Osteocyte (in vitro differentiated cells): ENCODE measurements around the gene FLAD1. TPM values are rescaled to one million over a fixed set of nuclear protein-coding genes. Genes with fewer than 3 reads are reported as not detected.

Source experiments
- DNase-seq: peaks from one replicate; pipeline ENCODE4 v3.0.0; 2021; ENCODE audit warnings: mixed read lengths; ENCODE audit not compliant: unreplicated experiment; ENCODE audit errors: extremely low spot score
- H3K27ac Mint-ChIP-seq: one replicate; pipeline ENCODE4 v1.8.0; 2021; ENCODE audit warnings: mild to moderate bottlenecking, mixed read lengths; ENCODE audit not compliant: unreplicated experiment
- H3K27me3 Mint-ChIP-seq: one replicate; pipeline ENCODE4 v1.8.0; 2021; ENCODE audit warnings: mixed read lengths; ENCODE audit not compliant: unreplicated experiment
- H3K36me3 Mint-ChIP-seq: one replicate; pipeline ENCODE4 v1.8.0; 2021; ENCODE audit warnings: mixed read lengths; ENCODE audit not compliant: unreplicated experiment
- H3K4me1 Mint-ChIP-seq: one replicate; pipeline ENCODE4 v1.8.0; 2021; ENCODE audit warnings: mixed read lengths; ENCODE audit not compliant: unreplicated experiment
- H3K4me3 Mint-ChIP-seq: one replicate; pipeline ENCODE4 v1.8.0; 2021; ENCODE audit warnings: mild to moderate bottlenecking, moderate library complexity, mixed read lengths; ENCODE audit not compliant: unreplicated experiment
- H3K9me3 Mint-ChIP-seq: one replicate; pipeline ENCODE4 v1.8.0; 2021; ENCODE audit warnings: mixed read lengths; ENCODE audit not compliant: unreplicated experiment
- total RNA-seq: library from RNA; stranded (reverse); gene quantifications from 2 replicates; pipeline ENCODE4 v1.2.1, GENCODE V29; 2021
- TF ChIP-seq, protein P1 (sequence below): fragments of 200-600 bp; sonication (generic); IDR thresholded peaks from 2 replicates; pipeline ENCODE4 v1.5.0; 2021; ENCODE audit warnings: antibody characterized with exemption, mild to moderate bottlenecking, moderate library complexity

Gene FLAD1
- total RNA-seq, 1 donor from 2014 or later = 31.2 TPM

GRCh38 chr1:154964359-154964758 lies 18.8 kb upstream of the FLAD1 start:
- TF ChIP-seq, protein P1, sequence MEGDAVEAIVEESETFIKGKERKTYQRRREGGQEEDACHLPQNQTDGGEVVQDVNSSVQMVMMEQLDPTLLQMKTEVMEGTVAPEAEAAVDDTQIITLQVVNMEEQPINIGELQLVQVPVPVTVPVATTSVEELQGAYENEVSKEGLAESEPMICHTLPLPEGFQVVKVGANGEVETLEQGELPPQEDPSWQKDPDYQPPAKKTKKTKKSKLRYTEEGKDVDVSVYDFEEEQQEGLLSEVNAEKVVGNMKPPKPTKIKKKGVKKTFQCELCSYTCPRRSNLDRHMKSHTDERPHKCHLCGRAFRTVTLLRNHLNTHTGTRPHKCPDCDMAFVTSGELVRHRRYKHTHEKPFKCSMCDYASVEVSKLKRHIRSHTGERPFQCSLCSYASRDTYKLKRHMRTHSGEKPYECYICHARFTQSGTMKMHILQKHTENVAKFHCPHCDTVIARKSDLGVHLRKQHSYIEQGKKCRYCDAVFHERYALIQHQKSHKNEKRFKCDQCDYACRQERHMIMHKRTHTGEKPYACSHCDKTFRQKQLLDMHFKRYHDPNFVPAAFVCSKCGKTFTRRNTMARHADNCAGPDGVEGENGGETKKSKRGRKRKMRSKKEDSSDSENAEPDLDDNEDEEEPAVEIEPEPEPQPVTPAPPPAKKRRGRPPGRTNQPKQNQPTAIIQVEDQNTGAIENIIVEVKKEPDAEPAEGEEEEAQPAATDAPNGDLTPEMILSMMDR = no peak
- peaks cover 21% of the 10 kb centered on the region for H3K36me3 Mint-ChIP-seq
- H3K4me3 Mint-ChIP-seq = no peak overlapping the region
- no peak for DNase-seq
- H3K27ac Mint-ChIP-seq = no peak overlapping the region
- H3K9me3 Mint-ChIP-seq = no peaks in the 10 kb centered on the region
- H3K4me1 Mint-ChIP-seq = peaks cover 45% of the 10 kb centered on the region
- H3K27me3 Mint-ChIP-seq = no peaks in the 10 kb centered on the region

GRCh38 chr1:154966111-154966510 lies 17.0 kb upstream of the FLAD1 start:
- no peak for DNase-seq
- no peak overlapping the region for H3K4me3 Mint-ChIP-seq
- H3K9me3 Mint-ChIP-seq = no peaks in the 10 kb centered on the region
- H3K4me1 Mint-ChIP-seq = peaks cover 44% of the 10 kb centered on the region
- TF ChIP-seq, protein P1 = no peak
- H3K36me3 Mint-ChIP-seq = peaks cover 21% of the 10 kb centered on the region
- H3K27me3 Mint-ChIP-seq = no peaks in the 10 kb centered on the region
- H3K27ac Mint-ChIP-seq = no peak overlapping the region

DNA sequence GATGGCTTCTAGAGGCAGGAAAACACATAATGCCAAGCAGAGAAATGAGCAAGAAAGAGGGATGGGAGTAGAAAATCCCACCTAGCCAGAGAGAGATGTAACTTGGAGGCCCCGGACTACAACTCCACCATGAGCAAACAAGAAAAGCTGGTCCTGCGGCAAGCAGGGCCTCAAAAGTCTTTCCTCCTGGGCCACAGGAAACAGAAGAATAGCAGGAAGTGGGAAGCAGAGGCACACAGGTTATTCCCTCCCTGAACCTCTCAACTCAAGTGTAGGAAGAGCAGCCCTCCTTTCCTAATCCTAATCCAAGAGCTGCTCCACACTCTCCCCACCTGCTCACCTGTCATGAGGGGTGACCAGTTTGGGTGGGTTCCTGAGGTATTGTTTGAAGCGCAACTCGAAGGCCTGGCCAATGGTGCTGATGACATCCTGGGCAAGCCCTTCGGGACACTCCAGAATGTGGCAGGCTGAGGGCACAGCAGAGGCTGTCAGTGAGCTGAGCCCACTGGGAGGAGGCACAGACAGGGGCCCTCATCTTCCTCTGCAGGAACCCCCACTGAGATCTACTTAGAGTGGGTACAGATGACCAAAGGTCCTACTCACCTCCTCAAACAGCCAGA lies 15.7 kb upstream of the FLAD1 start:
- TF ChIP-seq, protein P1 = no peak
- no peak overlapping the region for H3K27ac Mint-ChIP-seq
- no peaks in the 10 kb centered on the region for H3K27me3 Mint-ChIP-seq
- no peak overlapping the region for H3K4me3 Mint-ChIP-seq
- no peaks in the 10 kb centered on the region for H3K9me3 Mint-ChIP-seq
- H3K4me1 Mint-ChIP-seq = peaks cover 51% of the 10 kb centered on the region
- DNase-seq = no peak
- H3K36me3 Mint-ChIP-seq = peaks cover 21% of the 10 kb centered on the region

DNA sequence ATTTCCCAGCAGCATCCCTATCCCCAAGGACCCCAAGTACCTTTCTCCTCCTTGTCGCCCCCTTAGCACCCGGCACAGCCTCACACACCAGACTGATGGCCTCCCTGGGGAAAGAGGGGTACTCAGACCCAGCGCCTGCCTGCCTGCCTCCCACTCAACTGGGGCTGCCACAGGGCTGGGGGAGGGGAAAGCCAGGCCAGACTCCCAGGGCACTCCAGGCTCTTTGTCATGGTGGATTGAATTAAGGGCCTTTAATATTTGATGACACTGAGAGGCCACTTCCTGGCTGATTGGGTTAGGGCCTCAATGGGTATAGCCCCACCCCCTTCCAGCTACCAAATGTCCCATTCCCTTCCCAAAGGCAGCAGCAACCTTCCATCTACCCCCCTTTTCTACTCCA lies 14.4 kb upstream of the FLAD1 start:
- DNase-seq = no peak
- Mint-ChIP-seq H3K4me1 (peaks cover 49% of the 10 kb centered on the region), H3K27me3 (no peaks in the 10 kb centered on the region), H3K27ac (no peak overlapping the region), H3K4me3 (no peak overlapping the region), H3K36me3 (peaks cover 20% of the 10 kb centered on the region), H3K9me3 (no peaks in the 10 kb centered on the region)
- TF ChIP-seq, protein P1 = no peak

DNA sequence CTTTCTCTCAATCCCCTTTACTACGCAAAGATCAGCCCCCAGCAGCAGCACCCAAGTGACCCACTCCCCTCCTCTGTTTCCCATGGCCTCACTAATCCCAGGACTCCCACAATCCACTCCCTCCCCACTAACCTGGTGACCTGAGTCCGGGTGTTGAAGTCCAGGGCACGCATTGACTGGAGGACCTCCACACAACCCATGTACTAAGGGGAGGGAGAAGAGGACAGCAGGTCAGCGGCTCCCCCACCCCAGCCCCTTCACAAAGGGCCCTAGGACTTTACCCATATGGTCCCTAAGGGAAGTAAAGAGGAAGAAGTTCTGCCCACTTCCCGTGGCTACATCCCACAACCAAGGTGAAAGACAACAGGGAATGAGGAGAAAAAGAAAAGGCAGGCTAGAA lies 13.9 kb upstream of the FLAD1 start:
- TF ChIP-seq, protein P1 = no peak

More for the DNA sequence above, 13.9 kb upstream of the FLAD1 start:
- Mint-ChIP-seq H3K36me3 (peaks cover 16% of the 10 kb centered on the region), H3K9me3 (no peaks in the 10 kb centered on the region), H3K27ac (no peak overlapping the region), H3K27me3 (no peaks in the 10 kb centered on the region), H3K4me3 (no peak overlapping the region), H3K4me1 (peaks cover 47% of the 10 kb centered on the region)
- DNase-seq = no peak
